Right atrium auricular region (tissue), 2 donors: ENCODE measurements around the gene SOSTDC1. TPM values are rescaled to one million over a fixed set of nuclear protein-coding genes. Genes with fewer than 3 reads are reported as not detected.

Source experiments
- DNase-seq: peaks from one replicate; pipeline ENCODE4 v3.0.0-alpha.2; 2019; ENCODE audit warnings: low spot score
- H3K27ac ChIP-seq, 2 donors: fragments of 200-600 bp; sonication (generic); 1 replicate in 1 of 2; 2 replicates in 1 of 2; pipeline ENCODE4 v1.5.1; 2016 to 2019
- H3K27me3 ChIP-seq, 2 donors: fragments of 200-600 bp; sonication (generic); one replicate each; pipeline versions ENCODE4 v1.5.1 to v1.6.0; 2017 to 2019
- H3K36me3 ChIP-seq: fragments of 200-600 bp; sonication (generic); one replicate; pipeline ENCODE4 v1.5.1; 2016
- H3K4me1 ChIP-seq, 2 donors: fragments of 200-600 bp; sonication (generic); one replicate each; pipeline versions ENCODE4 v1.5.1 to v1.6.0; 2017 to 2019
- H3K4me3 ChIP-seq, 2 donors: fragments of 200-600 bp; sonication (generic); 1 replicate in 1 of 2; 2 replicates in 1 of 2; pipeline ENCODE4 v1.5.1; 2017 to 2019; ENCODE audit warnings: mild to moderate bottlenecking in 1 of 2, moderate library complexity in 1 of 2
- H3K9me3 ChIP-seq, 2 donors: fragments of 200-600 bp; sonication (generic); one replicate each; pipeline ENCODE4 v1.5.1; 2019
- total RNA-seq, 2 donors: library from RNA; depleted of rRNA; stranded (reverse); fragments of >200 nt; gene quantifications; one replicate each; pipeline ENCODE4 v1.1.0, GENCODE V29; 2016
- TF ChIP-seq, protein P1 (sequence below), 2 donors: fragments of 200-600 bp; sonication (generic); IDR thresholded peaks; one replicate each; pipeline ENCODE4 v1.5.1; 2019; ENCODE audit warnings: antibody characterized with exemption in 2 of 2

SOSTDC1 gene
- total RNA-seq, 2 donors from 2014 or later: 2.1 to 5.9 TPM

DNA sequence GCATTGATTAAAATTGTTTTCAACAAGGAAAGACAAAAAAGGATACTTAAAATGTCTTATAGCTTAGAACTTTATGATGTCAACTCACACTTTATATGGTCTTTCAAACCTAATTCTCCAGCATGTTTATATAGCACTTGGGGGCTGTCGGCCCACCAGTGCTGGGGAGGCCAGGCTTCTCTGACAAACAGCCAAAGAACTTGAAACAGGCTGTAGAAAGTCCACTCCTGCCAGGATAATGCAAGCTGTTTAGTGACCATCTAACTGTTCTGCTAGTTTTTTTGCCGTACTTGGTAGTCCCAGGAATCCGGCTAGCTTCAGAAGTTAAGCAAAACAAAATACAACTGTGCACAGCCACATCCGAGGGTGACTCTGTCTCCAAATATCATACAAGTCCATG lies 13.6 kb upstream of the SOSTDC1 start:
- DNase-seq: no peak
- Histone ChIP-seq H3K36me3 (no peaks in the 10 kb centered on the region), H3K27me3 (no peaks in the 10 kb centered on the region), H3K27ac (no peak overlapping the region), H3K9me3 (no peaks in the 10 kb centered on the region), H3K4me1 (no peaks in the 10 kb centered on the region), H3K4me3 (no peak overlapping the region)
- TF ChIP-seq, protein P1, sequence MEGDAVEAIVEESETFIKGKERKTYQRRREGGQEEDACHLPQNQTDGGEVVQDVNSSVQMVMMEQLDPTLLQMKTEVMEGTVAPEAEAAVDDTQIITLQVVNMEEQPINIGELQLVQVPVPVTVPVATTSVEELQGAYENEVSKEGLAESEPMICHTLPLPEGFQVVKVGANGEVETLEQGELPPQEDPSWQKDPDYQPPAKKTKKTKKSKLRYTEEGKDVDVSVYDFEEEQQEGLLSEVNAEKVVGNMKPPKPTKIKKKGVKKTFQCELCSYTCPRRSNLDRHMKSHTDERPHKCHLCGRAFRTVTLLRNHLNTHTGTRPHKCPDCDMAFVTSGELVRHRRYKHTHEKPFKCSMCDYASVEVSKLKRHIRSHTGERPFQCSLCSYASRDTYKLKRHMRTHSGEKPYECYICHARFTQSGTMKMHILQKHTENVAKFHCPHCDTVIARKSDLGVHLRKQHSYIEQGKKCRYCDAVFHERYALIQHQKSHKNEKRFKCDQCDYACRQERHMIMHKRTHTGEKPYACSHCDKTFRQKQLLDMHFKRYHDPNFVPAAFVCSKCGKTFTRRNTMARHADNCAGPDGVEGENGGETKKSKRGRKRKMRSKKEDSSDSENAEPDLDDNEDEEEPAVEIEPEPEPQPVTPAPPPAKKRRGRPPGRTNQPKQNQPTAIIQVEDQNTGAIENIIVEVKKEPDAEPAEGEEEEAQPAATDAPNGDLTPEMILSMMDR (IDR thresholded peaks at IDR 0.05): no peak

DNA sequence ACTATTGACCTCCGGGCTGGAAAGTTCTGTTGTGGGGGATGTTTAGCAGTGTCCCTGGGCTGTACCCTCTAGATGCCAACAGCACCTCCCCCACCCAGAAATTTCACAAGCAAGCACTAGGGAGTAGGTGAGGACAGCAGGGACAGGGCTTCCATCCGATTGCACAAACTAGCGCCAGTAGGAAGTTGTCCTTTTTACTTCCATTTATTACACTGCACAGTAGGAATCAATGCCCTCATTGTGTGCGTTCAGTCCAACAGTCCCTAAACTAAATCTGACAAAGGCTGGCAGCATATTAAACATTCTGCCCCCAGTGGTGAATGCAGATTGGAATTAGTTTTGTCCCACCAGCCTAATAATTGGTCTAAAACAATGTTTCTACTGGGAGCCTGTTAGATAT lies 6.4 kb upstream of the SOSTDC1 start:
- no peak overlapping the region for H3K27ac ChIP-seq
- TF ChIP-seq, protein P1 (IDR thresholded peaks at IDR 0.05): no peak
- H3K4me1 ChIP-seq: no peaks in the 10 kb centered on the region
- H3K4me3 ChIP-seq: no peak overlapping the region
- no peaks in the 10 kb centered on the region for H3K27me3 ChIP-seq
- no peaks in the 10 kb centered on the region for H3K36me3 ChIP-seq
- DNase-seq: no peak
- no peaks in the 10 kb centered on the region for H3K9me3 ChIP-seq

- H3K27ac ChIP-seq: peak overlapping the region in 1 of 2 donors; percentile 44
- TF ChIP-seq, protein P1 (IDR thresholded peaks at IDR 0.05): no peak
- no peaks in the 10 kb centered on the region for H3K27me3 ChIP-seq
- DNase-seq: no peak
- peak overlapping the region; percentile 6 to 23 for H3K4me3 ChIP-seq
- H3K4me1 ChIP-seq: no peaks in the 10 kb centered on the region
- H3K36me3 ChIP-seq: no peaks in the 10 kb centered on the region
- no peaks in the 10 kb centered on the region for H3K9me3 ChIP-seq
Observed at GRCh38 chr7:16463949-16464715, 1.4 kb downstream of the SOSTDC1 start.

DNA sequence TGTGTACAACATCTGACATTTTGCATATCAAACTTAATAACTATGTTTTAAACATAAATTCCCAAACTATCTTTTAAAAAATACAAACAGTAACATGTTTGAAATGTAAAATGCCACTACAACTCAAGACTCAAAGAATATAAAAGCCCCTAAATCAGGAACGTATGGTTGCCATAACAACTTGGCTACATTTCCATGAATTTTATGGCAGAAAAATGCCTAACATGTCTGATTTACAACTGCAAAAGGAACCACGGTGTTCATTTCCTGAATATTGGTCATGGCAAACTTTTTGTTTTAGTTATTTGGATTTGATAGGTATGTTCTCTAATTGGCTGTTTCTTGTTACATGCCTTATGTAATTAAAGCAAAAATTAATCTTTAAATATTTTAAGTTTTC lies 2.0 kb downstream of the SOSTDC1 start:
- no peaks in the 10 kb centered on the region for H3K4me1 ChIP-seq
- H3K27me3 ChIP-seq: no peaks in the 10 kb centered on the region
- TF ChIP-seq, protein P1 (IDR thresholded peaks at IDR 0.05): no peak
- no peaks in the 10 kb centered on the region for H3K9me3 ChIP-seq
- peak overlapping the region in 1 of 2 donors; percentile 23 for H3K4me3 ChIP-seq
- H3K36me3 ChIP-seq: no peaks in the 10 kb centered on the region
- no peak for DNase-seq
- peak overlapping the region in 1 of 2 donors; percentile 44 for H3K27ac ChIP-seq

GRCh38 chr7:16462431-16462889 lies 3.1 kb downstream of the SOSTDC1 start:
- Histone ChIP-seq H3K27ac (peak overlapping the region in 1 of 2 donors; percentile 68), H3K4me3 (no peak overlapping the region), H3K9me3 (no peaks in the 10 kb centered on the region), H3K27me3 (no peaks in the 10 kb centered on the region), H3K36me3 (no peaks in the 10 kb centered on the region), H3K4me1 (no peaks in the 10 kb centered on the region)
- DNase-seq: no peak
- TF ChIP-seq, protein P1 (IDR thresholded peaks at IDR 0.05): no peak
